PC-3 (cell line): ENCODE data around the gene CACNA1D. TPM values are rescaled to one million over a fixed set of nuclear protein-coding genes. Genes with fewer than 3 reads are reported as not detected.

Experiments
- ATAC-seq: fragments of 200-7000 bp; cut with Tn5 transposase; 2 replicates; pipeline ENCODE4 v1.9.1; 2020; ENCODE audit warnings: mild to moderate bottlenecking, moderate library complexity
- BruUV-seq: library from RNA; stranded (reverse); fragments of 400-500 nt; replicated peaks from 2 replicates; lab custom pipeline; 2021; lab: Mats Ljungman, UMichigan
- CTCF ChIA-PET: fragments of 300-600 bp; sonication (Branson Sonifier 250); formaldehyde crosslinking; loops from one replicate; lab custom pipeline; 2022; ENCODE audit warnings: antibody characterized with exemption; lab: Charles Lee
- POLR2A ChIA-PET: fragments of 300-600 bp; sonication (Branson Sonifier 250); formaldehyde crosslinking; loops from one replicate; lab custom pipeline; 2022; ENCODE audit warnings: antibody characterized with exemption; ENCODE audit not compliant: unreplicated experiment; lab: Charles Lee
- DNase-seq: peaks from one replicate; pipeline ENCODE4 v3.0.0-alpha.2; 2015
- H2AFZ ChIP-seq: fragments of 300-600 bp; sonication (generic); 2 replicates; pipeline ENCODE4 v1.6.0; 2016; ENCODE audit warnings: antibody characterized with exemption, low read length
- H3F3A ChIP-seq: fragments of 300-600 bp; sonication (generic); one replicate; pipeline ENCODE4 v1.6.0; 2017; ENCODE audit warnings: antibody characterized with exemption, low read length, control low read depth, mild to moderate bottlenecking; ENCODE audit not compliant: unreplicated experiment
- H3K27ac ChIP-seq: fragments of 300-600 bp; sonication (generic); 2 replicates; pipeline ENCODE4 v1.5.1; 2016; ENCODE audit warnings: mild to moderate bottlenecking, low read length
- H3K27me3 ChIP-seq: fragments of 300-600 bp; sonication (generic); 2 replicates; pipeline ENCODE4 v1.6.1; 2016; ENCODE audit warnings: low read length, mixed read lengths
- H3K36me3 ChIP-seq: fragments of 300-600 bp; sonication (generic); 2 replicates; pipeline ENCODE4 v1.6.1; 2016; ENCODE audit warnings: low read depth, mixed run types, low read length, mixed read lengths
- H3K4me1 ChIP-seq: fragments of 300-600 bp; sonication (generic); 2 replicates; pipeline ENCODE4 v1.5.1; 2016; ENCODE audit warnings: low read length; ENCODE audit not compliant: insufficient read depth
- H3K4me2 ChIP-seq: fragments of 300-600 bp; sonication (generic); 2 replicates; pipeline ENCODE4 v1.6.0; 2016; ENCODE audit warnings: low read length
- H3K4me3 ChIP-seq: fragments of 300-600 bp; sonication (generic); 2 replicates; pipeline ENCODE4 v1.5.1; 2016; ENCODE audit warnings: mild to moderate bottlenecking, low read length, mixed read lengths
- H3K79me2 ChIP-seq: fragments of 300-600 bp; sonication (generic); 2 replicates; pipeline ENCODE4 v1.6.1; 2017; ENCODE audit warnings: low read length, mixed read lengths
- H3K9ac ChIP-seq: fragments of 300-600 bp; sonication (generic); 2 replicates; pipeline ENCODE4 v1.6.0; 2016; ENCODE audit warnings: mild to moderate bottlenecking, low read length
- H3K9me2 ChIP-seq: fragments of 300-600 bp; sonication (generic); replicated peaks from 2 replicates; pipeline ENCODE4 v1.6.1; 2016; ENCODE audit warnings: mixed run types, low read length, mixed read lengths
- H3K9me3 ChIP-seq: fragments of 300-600 bp; sonication (generic); 2 replicates; pipeline ENCODE4 v1.6.1; 2016; ENCODE audit warnings: low read length, mixed read lengths
- H4K20me1 ChIP-seq: fragments of 300-600 bp; sonication (generic); 2 replicates; pipeline ENCODE4 v1.6.1; 2016; ENCODE audit warnings: low read length, mixed read lengths
- CTCF ChIP-seq: fragments of 300-600 bp; sonication (generic); conservative IDR thresholded peaks from 2 replicates; pipeline ENCODE4 v1.5.1; 2017; ENCODE audit warnings: antibody characterized with exemption, low read depth, mild to moderate bottlenecking, low read length
- EZH2 ChIP-seq: fragments of 300-600 bp; sonication (generic); IDR thresholded peaks from one replicate; pipeline ENCODE4 v1.6.1; 2017; ENCODE audit warnings: antibody characterized with exemption, mild to moderate bottlenecking, low read length; ENCODE audit not compliant: unreplicated experiment
- EZH2phosphoT487 ChIP-seq: fragments of 300-600 bp; sonication (generic); IDR thresholded peaks from 2 replicates; pipeline ENCODE4 v1.6.1; 2018; ENCODE audit warnings: mild to moderate bottlenecking, antibody characterized with exemption, low read length, borderline replicate concordance
- intact Hi-C: fragments of 100-400 bp; cut with micrococcal nuclease; formaldehyde crosslinking; loops from 2 replicates; pipeline ENCODE4 v1.9.0; 2023
- total RNA-seq: library from RNA; depleted of rRNA; stranded (reverse); fragments of >200 nt; gene quantifications from 2 replicates; pipeline ENCODE4 v1.2.3, GENCODE V29; 2014

Gene CACNA1D
- total RNA-seq, 1 experiment from 2014 or later = not detected

GRCh38 chr3:53744351-53744750, 249.9 kb downstream of the CACNA1D start:
- intact Hi-C loops = no loop called here
- Histone ChIP-seq H3K4me1 (no peaks in the 10 kb centered on the region), H3K4me3 (no peak overlapping the region), H2AFZ (no peak overlapping the region), H3F3A (no peaks in the 10 kb centered on the region), H3K36me3 (no peaks in the 10 kb centered on the region), H3K27ac (no peak overlapping the region), H3K27me3 (peaks cover 94% of the 10 kb centered on the region), H3K9me2 (no peaks in the 10 kb centered on the region), H3K9ac (no peak overlapping the region), H3K4me2 (no peak overlapping the region), H4K20me1 (no peaks in the 10 kb centered on the region), H3K9me3 (no peaks in the 10 kb centered on the region), H3K79me2 (no peaks in the 10 kb centered on the region)
- TF ChIP-seq CTCF (no peak), EZH2phosphoT487 (no peak), EZH2 (no peak)
- ChIA-PET CTCF (no interaction called here), POLR2A (interaction anchor here (0.6 kb wide), 1 partner anchor 85 kb away, joined by 5 read pairs; no protein-coding TSS in a partner anchor)
- no peak; the same call in 1 of the 2 replicates for ATAC-seq
- BruUV-seq = no TSS peak
- no peak for DNase-seq

- DNase-seq (no peak), ATAC-seq (no peak)
- Histone ChIP-seq H3K9ac (no peak overlapping the region), H3K4me3 (no peak overlapping the region), H3K27me3 (peaks cover 94% of the 10 kb centered on the region), H3K4me1 (no peaks in the 10 kb centered on the region), H3K4me2 (no peak overlapping the region), H3K27ac (no peak overlapping the region), H3K9me2 (no peaks in the 10 kb centered on the region), H4K20me1 (no peaks in the 10 kb centered on the region), H2AFZ (no peak overlapping the region), H3K79me2 (no peaks in the 10 kb centered on the region), H3F3A (no peaks in the 10 kb centered on the region), H3K9me3 (no peaks in the 10 kb centered on the region), H3K36me3 (no peaks in the 10 kb centered on the region)
- intact Hi-C loops = no loop called here
- CTCF ChIA-PET = no interaction called here
- POLR2A ChIA-PET = no interaction called here
- no TSS peak for BruUV-seq
- no peak for TF ChIP-seq CTCF
- TF ChIP-seq EZH2phosphoT487 = no peak
- no peak for TF ChIP-seq EZH2
These were observed 253.1 kb downstream of the CACNA1D start for GRCh38 chr3:53747559-53747958.

- H3K9me2 ChIP-seq = no peaks in the 10 kb centered on the region
- BruUV-seq = no TSS peak
- H4K20me1 ChIP-seq = no peaks in the 10 kb centered on the region
- intact Hi-C loops = no loop called here
- H3K4me3 ChIP-seq = no peak overlapping the region
- no peaks in the 10 kb centered on the region for H3K79me2 ChIP-seq
- no peaks in the 10 kb centered on the region for H3K4me1 ChIP-seq
- H3K27me3 ChIP-seq = peaks cover 93% of the 10 kb centered on the region
- ATAC-seq (no peak), DNase-seq (no peak)
- no peak overlapping the region for H3K9ac ChIP-seq
- no peaks in the 10 kb centered on the region for H3K36me3 ChIP-seq
- ChIA-PET CTCF (no interaction called here), POLR2A (no interaction called here)
- H3K9me3 ChIP-seq = no peaks in the 10 kb centered on the region
- H3F3A ChIP-seq = no peaks in the 10 kb centered on the region
- no peak for TF ChIP-seq EZH2phosphoT487
- no peak for TF ChIP-seq CTCF
- TF ChIP-seq EZH2 = no peak
- no peak overlapping the region for H3K27ac ChIP-seq
- no peak overlapping the region for H2AFZ ChIP-seq
- no peak overlapping the region for H3K4me2 ChIP-seq
These were observed 254.3 kb downstream of the CACNA1D start for GRCh38 chr3:53748512-53749271.
